NB4 (cell line): Measurements from ENCODE around the gene GABBR1.
A peak's percentile ranks its signal among the peaks of the same experiment; 100 is the strongest.

Source experiments
- DNase-seq: peaks from one replicate; pipeline ENCODE4 v3.0.0; 2010; ENCODE audit warnings: low read depth
- H3K4me3 ChIP-seq: one replicate; pipeline ENCODE4 v1.5.1; 2011; ENCODE audit warnings: mild to moderate bottlenecking, low read depth, low read length, moderate library complexity
- MAX ChIP-seq: IDR thresholded peaks from 2 replicates; pipeline ENCODE4 v1.6.1; 2011; ENCODE audit warnings: low read depth, low read length
- MYC ChIP-seq: IDR thresholded peaks from 2 replicates; pipeline ENCODE4 v1.6.1; 2011; ENCODE audit warnings: low read depth, low read length
- POLR2A ChIP-seq: IDR thresholded peaks from 2 replicates; pipeline ENCODE4 v1.6.1; 2011; ENCODE audit warnings: mild to moderate bottlenecking; ENCODE audit not compliant: insufficient read length; ENCODE audit errors: extremely low read depth
- TF ChIP-seq, protein P1 (sequence below): IDR thresholded peaks from one replicate; pipeline ENCODE4 v1.5.1; 2012; ENCODE audit warnings: low read depth, low read length

Gene GABBR1

DNA sequence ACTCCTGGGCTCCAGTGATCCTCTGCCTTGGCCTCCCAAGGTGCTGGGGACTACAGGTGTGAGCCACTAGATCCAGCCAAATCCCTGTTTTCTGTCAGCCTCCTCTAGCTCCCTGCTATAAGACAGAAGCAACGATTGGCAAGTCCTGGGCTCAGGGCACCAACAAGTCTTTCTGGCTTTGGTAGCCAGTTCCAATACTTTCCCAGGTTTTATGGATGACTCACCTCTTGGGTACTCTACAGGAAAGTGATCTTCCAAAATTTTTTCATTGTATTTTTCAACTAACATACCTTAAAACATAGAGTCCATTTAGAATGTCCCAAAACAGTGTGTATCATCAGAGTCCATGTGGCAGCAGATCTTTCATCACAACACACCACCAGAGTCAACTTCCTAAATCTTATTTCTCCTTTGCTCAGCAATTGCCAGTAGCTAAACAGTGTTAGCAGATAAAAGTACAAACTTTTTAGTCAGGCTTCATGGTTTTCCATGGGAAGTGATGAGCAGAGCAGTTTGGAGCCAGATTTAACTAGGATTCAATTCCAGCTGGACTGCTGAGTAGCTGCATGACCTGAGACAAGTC, 13.3 kb downstream of the GABBR1 start:
- TF ChIP-seq MAX: no peak
- TF ChIP-seq MYC: no peak
- TF ChIP-seq POLR2A: no peak
- TF ChIP-seq, protein P1, sequence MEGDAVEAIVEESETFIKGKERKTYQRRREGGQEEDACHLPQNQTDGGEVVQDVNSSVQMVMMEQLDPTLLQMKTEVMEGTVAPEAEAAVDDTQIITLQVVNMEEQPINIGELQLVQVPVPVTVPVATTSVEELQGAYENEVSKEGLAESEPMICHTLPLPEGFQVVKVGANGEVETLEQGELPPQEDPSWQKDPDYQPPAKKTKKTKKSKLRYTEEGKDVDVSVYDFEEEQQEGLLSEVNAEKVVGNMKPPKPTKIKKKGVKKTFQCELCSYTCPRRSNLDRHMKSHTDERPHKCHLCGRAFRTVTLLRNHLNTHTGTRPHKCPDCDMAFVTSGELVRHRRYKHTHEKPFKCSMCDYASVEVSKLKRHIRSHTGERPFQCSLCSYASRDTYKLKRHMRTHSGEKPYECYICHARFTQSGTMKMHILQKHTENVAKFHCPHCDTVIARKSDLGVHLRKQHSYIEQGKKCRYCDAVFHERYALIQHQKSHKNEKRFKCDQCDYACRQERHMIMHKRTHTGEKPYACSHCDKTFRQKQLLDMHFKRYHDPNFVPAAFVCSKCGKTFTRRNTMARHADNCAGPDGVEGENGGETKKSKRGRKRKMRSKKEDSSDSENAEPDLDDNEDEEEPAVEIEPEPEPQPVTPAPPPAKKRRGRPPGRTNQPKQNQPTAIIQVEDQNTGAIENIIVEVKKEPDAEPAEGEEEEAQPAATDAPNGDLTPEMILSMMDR: no peak
- DNase-seq: no peak
- no peak overlapping the region for H3K4me3 ChIP-seq

DNA sequence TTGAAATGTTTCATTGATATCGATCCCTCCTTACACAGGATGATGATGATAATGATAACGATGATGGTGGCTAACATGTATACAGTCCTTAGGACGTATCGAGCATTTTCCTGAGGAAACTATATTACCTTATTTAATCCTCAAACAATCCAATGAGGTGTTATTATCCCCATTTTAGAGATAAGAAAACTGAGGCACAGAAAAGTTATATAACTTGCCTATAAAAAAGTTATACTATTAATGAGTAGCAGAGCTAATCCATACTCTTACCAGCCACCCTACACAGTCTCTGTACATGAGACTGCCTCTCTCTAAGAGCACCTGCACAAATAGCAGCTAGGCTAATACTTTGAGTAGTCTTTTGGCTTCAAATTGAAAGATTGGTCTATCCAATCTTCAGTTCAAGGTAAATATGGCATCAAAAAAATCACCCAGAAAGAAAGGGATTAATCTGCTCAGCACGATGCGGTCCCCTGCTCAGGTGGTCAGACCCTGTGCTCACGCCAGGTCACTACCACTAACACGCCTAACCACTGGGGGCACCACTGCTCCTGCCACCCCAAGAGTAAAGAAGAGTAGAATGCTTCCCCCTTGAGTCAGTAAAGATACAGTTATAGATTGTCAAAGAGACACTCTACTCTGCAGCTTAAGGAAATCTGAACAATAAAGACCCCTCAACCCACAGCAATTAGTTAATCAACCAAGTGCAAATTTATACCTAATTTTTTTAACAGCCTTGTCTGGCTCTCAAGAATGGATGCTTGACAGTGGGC, 15.0 kb downstream of the GABBR1 start:
- TF ChIP-seq, protein P1: peak; percentile 43
- TF ChIP-seq MYC: no peak
- no peak overlapping the region for H3K4me3 ChIP-seq
- DNase-seq: no peak

GRCh38 chr6:29611426-29611825, 21.6 kb downstream of the GABBR1 start:
- no peak for TF ChIP-seq MAX
- TF ChIP-seq, protein P1: no peak
- no peak for TF ChIP-seq MYC
- TF ChIP-seq POLR2A: no peak
- DNase-seq: no peak
- no peak overlapping the region for H3K4me3 ChIP-seq

DNA sequence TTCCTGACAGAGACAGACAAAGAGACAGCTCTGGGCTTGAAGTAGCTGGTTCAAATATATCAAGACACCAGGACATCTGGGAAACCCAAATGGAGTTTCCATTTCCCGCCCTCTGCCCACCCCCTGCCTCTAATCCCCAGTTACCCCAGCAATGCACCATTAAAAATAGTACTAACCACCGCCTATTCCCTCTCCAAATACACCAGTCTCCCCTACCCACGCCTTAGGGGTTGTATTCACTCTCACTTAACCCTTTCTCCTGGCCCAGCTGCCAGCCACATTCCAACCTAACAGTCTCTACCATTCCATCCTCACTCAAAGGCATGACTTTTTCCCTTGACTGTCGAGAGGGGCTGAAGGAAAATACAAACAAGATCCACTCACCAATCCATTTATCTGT, 22.4 kb downstream of the GABBR1 start:
- TF ChIP-seq MYC: no peak
- TF ChIP-seq MAX: no peak
- TF ChIP-seq, protein P1: no peak
- no peak for TF ChIP-seq POLR2A
- no peak for DNase-seq
- no peak overlapping the region for H3K4me3 ChIP-seq

DNA sequence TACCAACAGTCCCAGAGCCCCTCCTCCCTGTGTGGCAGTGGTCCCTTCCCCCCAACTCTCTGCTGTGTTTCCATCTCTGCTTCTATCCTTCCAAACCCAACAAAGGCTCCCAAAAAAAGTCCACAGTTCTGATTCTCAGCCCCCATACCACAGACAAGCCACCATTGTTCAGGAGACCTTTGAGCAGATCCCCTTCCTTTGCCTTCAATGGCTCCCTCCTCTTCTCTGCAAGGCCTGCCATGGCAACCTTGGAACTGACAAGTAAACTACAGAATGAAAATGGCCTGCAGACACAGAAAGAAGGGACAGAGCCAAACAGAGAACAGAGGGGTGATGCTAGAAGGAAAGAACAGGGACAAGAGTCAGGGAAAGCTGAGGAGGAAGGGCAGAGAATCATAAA, 24.9 kb downstream of the GABBR1 start:
- DNase-seq: no peak
- H3K4me3 ChIP-seq: no peak overlapping the region
- TF ChIP-seq MYC: no peak

GRCh38 chr6:29603930-29604329, 29.1 kb downstream of the GABBR1 start:
- H3K4me3 ChIP-seq: no peak overlapping the region
- no peak for DNase-seq
- TF ChIP-seq, protein P1: no peak
- no peak for TF ChIP-seq POLR2A
